ENCODE results near the gene ARID3C. TPM values are rescaled to one million over a fixed set of nuclear protein-coding genes. Genes with fewer than 3 reads are reported as not detected.

ARID3C gene
- total RNA-seq, 4 donors from 2014 or later = not detected

DNA sequence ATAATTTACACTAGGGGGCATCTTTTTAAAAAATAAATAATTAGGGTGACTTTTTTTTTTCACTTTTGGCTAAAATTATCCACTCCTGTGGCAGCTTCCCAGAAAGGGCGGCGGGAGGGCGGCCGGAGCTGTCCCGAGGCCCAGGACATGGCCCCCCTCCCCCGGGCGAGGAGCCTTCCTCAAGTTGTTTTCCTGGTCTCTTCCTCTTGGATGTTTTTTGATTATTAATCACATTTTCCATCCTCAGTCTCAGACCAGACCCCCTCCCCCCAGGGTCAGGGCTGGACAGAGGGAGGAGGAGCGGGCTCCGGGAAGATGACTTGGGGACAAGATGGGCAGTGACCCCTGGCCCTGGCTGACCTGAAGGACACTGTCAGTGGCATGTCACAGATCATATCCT lies 34.7 kb downstream of the ARID3C start:
- in situ Hi-C loops (cut with MboI; ENCODE audit: low sequenced_read_pairs in 4 of 4) = no loop called here
- Histone ChIP-seq H3K36me3 (no peaks in the 10 kb centered on the region), H3K4me3 (no peak overlapping the region), H3K9me3 (no peaks in the 10 kb centered on the region), H3K4me1 (peaks cover 67 to 76% of the 10 kb centered on the region in 2 donors), H3K27me3 (no peaks in the 10 kb centered on the region), H3K27ac (peak overlapping the region; percentile 82 to 93 (median 86))
- TF ChIP-seq, protein P1, sequence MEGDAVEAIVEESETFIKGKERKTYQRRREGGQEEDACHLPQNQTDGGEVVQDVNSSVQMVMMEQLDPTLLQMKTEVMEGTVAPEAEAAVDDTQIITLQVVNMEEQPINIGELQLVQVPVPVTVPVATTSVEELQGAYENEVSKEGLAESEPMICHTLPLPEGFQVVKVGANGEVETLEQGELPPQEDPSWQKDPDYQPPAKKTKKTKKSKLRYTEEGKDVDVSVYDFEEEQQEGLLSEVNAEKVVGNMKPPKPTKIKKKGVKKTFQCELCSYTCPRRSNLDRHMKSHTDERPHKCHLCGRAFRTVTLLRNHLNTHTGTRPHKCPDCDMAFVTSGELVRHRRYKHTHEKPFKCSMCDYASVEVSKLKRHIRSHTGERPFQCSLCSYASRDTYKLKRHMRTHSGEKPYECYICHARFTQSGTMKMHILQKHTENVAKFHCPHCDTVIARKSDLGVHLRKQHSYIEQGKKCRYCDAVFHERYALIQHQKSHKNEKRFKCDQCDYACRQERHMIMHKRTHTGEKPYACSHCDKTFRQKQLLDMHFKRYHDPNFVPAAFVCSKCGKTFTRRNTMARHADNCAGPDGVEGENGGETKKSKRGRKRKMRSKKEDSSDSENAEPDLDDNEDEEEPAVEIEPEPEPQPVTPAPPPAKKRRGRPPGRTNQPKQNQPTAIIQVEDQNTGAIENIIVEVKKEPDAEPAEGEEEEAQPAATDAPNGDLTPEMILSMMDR (IDR thresholded peaks at IDR 0.05 in 4 of 5, conservative IDR thresholded peaks at IDR 0.05 in 1 of 5) = peak in 1 of 5 experiments; percentile 19
- no peak for TF ChIP-seq POLR2A (IDR thresholded peaks at IDR 0.05)
- intact Hi-C loops (cut with DNase I; ENCODE audit: low total_unique reads) = loop anchor here (5.0 to 10.0 kb wide), 2 partner anchors 192 to 339 kb away; no protein-coding TSS in a partner anchor
- no peak for ATAC-seq
- peak in 1 of 2 donors; percentile 36 for DNase-seq

DNA sequence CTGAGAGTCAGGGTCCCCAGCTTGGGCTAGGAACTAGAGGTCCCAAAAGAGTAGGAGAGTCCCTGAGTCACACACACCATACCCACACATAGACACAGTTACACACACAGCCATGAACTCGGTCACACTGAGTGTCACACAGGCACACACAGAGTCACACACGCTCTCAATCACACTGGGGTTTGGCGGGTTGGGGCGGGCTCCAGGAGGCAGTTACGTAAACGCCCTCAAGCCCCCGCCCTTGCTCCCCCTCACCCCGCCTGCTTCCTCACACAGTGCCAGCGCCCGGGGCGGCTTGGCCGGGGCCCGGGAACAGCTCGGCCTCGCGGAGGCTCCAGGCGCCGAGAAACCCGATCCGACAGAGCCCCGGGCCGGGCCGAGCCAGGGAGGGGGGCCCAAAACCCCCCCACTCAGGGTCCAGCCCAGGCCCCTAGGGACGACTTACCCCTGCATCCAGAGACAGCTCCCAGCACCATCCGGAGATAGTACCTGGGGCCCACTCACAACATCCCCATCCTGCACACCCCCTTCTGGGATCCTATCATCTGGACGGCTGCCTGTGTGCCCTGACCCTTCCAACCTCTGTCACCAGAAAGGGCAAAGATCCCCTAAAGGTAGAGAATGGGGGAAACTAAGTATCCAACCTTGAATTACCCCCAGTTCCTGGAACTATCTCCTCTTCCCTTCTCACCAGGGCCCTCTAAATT lies 35.8 kb downstream of the ARID3C start:
- Histone ChIP-seq H3K27me3 (no peaks in the 10 kb centered on the region), H3K27ac (peak overlapping the region; percentile 82 to 93 (median 86)), H3K4me3 (peak overlapping the region in 3 of 4 donors; percentile 2 to 18 (median 2)), H3K36me3 (no peaks in the 10 kb centered on the region), H3K4me1 (peaks cover 70 to 76% of the 10 kb centered on the region in 2 donors), H3K9me3 (no peaks in the 10 kb centered on the region)
- intact Hi-C loops (cut with DNase I; ENCODE audit: low total_unique reads) = loop anchor here (1.0 to 10.0 kb wide), 3 partner anchors 34 to 338 kb away; no protein-coding TSS in a partner anchor
- peak in 1 of 2 donors; percentile 15 for TF ChIP-seq POLR2A (IDR thresholded peaks at IDR 0.05)
- TF ChIP-seq, protein P1 (IDR thresholded peaks at IDR 0.05 in 4 of 5, conservative IDR thresholded peaks at IDR 0.05 in 1 of 5) = no peak
- ATAC-seq = peak; percentile 28 to 33
- DNase-seq = peak; percentile 85 to 94
- in situ Hi-C loops (cut with MboI; ENCODE audit: low sequenced_read_pairs in 4 of 4) = no loop called here

GRCh38 chr9:34591917-34592866 lies 36.7 kb downstream of the ARID3C start:
- Histone ChIP-seq H3K27me3 (no peaks in the 10 kb centered on the region), H3K27ac (peak overlapping the region; percentile 82 to 93 (median 86)), H3K4me3 (no peak overlapping the region), H3K9me3 (no peaks in the 10 kb centered on the region), H3K36me3 (no peaks in the 10 kb centered on the region), H3K4me1 (peaks cover 66 to 67% of the 10 kb centered on the region in 2 donors)
- in situ Hi-C loops (cut with MboI; ENCODE audit: low sequenced_read_pairs in 4 of 4) = no loop called here
- intact Hi-C loops (cut with DNase I; ENCODE audit: low total_unique reads) = loop anchor here (1.0 to 10.0 kb wide), 5 partner anchors 44 to 337 kb away; partner anchors contain the start of genes KIF24 and NUDT2
- peak in 1 of 2 donors; percentile 0 for ATAC-seq
- TF ChIP-seq, protein P1 (IDR thresholded peaks at IDR 0.05 in 4 of 5, conservative IDR thresholded peaks at IDR 0.05 in 1 of 5) = peak in 2 of 5 experiments; percentile 33 to 42
- TF ChIP-seq POLR2A (IDR thresholded peaks at IDR 0.05) = no peak
- no peak for DNase-seq

DNA sequence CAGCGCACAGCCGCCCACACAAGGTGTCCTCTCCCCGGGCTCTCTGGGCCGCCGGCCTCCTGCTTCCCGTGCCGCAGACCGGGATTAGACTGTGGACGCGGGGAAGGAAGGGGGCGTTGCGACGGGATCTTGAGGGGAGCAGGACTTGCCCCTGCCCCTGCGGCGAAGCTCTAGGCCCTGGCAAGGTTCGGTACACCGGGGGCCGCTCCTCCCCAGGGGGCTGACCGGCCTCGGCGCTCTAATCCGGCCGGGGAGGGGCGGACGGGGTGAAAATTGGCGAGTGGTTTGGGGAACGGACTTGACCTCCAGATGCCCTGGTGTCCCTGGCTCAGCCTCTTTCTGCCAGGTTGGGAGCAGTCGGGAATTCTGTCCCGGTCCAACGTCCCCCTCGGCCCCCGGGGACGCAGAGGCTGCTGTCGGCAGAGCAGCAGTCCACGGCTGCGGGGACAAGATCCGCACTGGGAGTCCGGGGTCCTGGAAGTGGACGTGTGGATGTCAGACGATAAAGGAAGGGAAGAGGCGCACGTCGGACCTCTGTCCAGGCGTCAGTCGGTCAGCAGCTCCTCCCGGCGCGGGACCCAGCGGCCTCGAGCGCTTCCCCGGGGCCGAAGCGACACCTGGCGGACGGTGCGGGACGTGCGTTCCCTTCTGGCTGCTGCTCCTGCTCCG lies 37.5 kb downstream of the ARID3C start:
- Histone ChIP-seq H3K4me1 (peaks cover 58 to 66% of the 10 kb centered on the region in 2 donors), H3K36me3 (no peaks in the 10 kb centered on the region), H3K27me3 (no peaks in the 10 kb centered on the region), H3K27ac (peak overlapping the region; percentile 82 to 93 (median 86)), H3K4me3 (peak overlapping the region; percentile 49 to 82 (median 68)), H3K9me3 (no peaks in the 10 kb centered on the region)
- intact Hi-C loops (cut with DNase I; ENCODE audit: low total_unique reads) = loop anchor here (1.0 to 10.0 kb wide), 5 partner anchors 43 to 337 kb away; partner anchors contain the start of genes KIF24 and NUDT2
- in situ Hi-C loops (cut with MboI; ENCODE audit: low sequenced_read_pairs in 4 of 4) = no loop called here
- DNase-seq (peak; percentile 84 to 87), ATAC-seq (peak; percentile 37 to 42)
- TF ChIP-seq, protein P1 (IDR thresholded peaks at IDR 0.05 in 4 of 5, conservative IDR thresholded peaks at IDR 0.05 in 1 of 5) = peak; percentile 94 to 98 (median 97)
- no peak for TF ChIP-seq POLR2A (IDR thresholded peaks at IDR 0.05)
